Measurements from ENCODE around the gene OR2T10.
A peak's percentile ranks its signal among the peaks of the same experiment; 100 is the strongest.
"Not testable (repeated sequence)": the region's sequence is repeated elsewhere in the genome, so short reads cannot be mapped to it uniquely, and the experiment has no call there.

Gene OR2T10

DNA sequence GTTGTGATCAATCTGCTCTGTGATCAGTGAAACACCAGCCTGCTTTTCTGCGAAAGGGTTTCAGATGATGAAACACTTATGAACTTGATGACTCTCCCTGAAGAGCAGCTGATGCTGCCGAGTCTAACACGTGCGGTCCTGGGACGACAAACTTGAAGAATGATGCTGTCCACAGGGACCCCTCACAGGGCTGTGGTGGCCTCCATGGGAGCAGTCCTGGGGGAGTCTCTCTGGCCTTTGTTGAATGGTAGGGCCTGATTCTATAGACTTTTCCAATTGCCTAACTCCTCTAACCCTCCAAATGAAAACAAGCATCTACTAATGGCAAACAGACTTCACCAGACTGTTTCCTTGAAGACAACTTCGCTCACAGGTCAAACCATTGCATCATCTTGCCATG is at the start of gene OR2T10:
Gene OR2T10, minus strand, starts transcription at position 112 of the 400 bp plus-strand sequence. CDS start 3,932 bp downstream, outside the sequence.
- DNase-seq = no peak

DNA sequence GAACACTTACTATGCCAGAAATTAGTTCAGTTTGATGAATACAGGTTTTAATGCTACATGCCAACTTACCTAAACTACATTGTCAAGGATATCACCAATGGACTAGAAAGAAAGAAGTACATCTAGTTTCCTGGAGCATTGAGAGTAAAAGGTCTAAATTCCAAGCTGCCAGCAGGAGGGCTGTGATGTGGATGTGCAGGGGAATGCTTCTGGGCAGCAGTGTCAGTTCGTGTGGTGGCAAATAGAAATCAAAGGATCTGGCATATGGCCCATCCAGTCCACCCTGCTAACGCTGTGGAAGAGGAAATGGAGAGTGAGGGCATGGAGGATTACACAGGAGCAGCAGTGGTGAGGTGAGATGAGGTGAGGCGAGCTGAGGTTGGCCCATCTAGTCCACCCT is 47.7 kb upstream of the OR2T10 start, which contains the start of gene OR2T35:
Gene OR2T35, minus strand, starts transcription at position 101 of the 400 bp plus-strand sequence. CDS start 6,020 bp downstream, outside the sequence.
- not testable (repeated sequence) for DNase-seq

GRCh38 chr1:248642971-248643651 is 45.6 kb upstream of the OR2T10 start:
- DNase-seq = not testable (repeated sequence)

GRCh38 chr1:248641583-248641982 is 44.1 kb upstream of the OR2T10 start:
- DNase-seq = not testable (repeated sequence)

- not testable (repeated sequence) for DNase-seq
These were observed 43.4 kb upstream of the OR2T10 start for GRCh38 chr1:248640906-248641305.

DNA sequence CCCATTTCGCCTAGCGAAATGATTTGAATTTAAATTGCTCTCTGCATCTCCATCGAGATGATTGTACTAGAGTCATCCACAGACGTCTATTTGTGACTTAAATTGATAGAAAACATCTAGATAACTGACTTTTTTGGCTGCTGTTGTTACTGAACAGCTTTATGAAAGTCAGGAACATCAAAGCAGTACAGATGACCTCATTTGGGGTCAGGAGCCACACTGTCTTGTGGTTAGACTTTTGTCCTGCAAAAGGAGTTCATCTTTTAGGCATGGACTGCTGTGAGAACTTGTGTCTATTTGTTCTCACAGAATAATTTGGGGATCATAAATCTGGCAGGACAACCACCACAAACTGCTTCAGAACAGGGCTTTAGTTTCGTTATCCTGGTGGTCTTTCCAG is 42.2 kb upstream of the OR2T10 start:
- DNase-seq = not testable (repeated sequence)

DNA sequence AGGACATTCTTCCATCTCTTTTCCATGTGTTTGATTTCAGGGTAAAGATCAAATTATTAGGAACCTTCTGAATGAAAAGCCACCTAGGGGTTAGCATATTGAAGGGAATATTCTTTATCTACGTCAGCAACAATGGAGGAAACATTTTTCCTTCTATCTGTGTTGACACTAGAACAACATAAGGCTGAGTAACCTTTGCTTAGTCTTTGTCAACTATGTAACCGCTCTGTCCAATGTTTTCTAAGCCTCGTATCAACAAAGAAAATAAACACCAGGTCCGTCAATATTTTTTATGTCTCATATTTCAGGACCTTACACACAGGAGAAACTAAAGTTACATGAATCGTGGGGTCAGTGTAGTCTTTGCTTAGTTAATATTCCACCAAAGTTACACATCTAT is 39.1 kb upstream of the OR2T10 start:
- DNase-seq = not testable (repeated sequence)

- DNase-seq = not testable (repeated sequence)
These were observed 37.5 kb upstream of the OR2T10 start, which contains the start of gene OR2T11 for GRCh38 chr1:248634991-248635390. OR2T11 (minus strand) TSS chr1:248635091; CDS start chr1:248627128, 7,963 bp downstream.

GRCh38 chr1:248631354-248632008 is 34.0 kb upstream of the OR2T10 start:
- no peak for DNase-seq

GRCh38 chr1:248630551-248630950 is 33.1 kb upstream of the OR2T10 start:
- no peak for DNase-seq

GRCh38 chr1:248627971-248628844 is 30.7 kb upstream of the OR2T10 start:
- no peak for DNase-seq

GRCh38 chr1:248625971-248626370 is 28.5 kb upstream of the OR2T10 start:
- DNase-seq = no peak

- DNase-seq = no peak
These were observed 27.7 kb upstream of the OR2T10 start for GRCh38 chr1:248625166-248625565.

DNA sequence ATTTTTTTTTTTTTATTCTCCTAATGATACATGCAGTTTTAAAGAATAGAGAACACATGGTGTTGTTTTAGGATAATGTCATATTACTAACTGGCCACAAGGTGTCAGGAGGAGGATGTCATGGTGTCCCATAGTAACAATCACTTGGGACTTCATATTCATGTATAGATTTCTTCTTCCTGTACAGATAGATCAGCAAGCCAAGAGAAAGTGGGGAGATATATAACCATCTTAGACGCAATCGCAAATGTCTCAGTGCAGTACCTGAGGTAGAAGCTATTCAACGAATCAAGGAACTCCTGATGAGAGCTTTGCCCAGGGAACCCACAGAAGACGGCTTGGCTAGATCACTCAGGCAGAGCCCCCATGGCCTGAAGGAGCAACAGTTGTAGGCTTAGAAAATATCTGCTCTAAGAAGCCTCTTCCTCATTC is 25.1 kb upstream of the OR2T10 start:
- DNase-seq = peak; percentile 24

GRCh38 chr1:248621770-248622169 is 24.3 kb upstream of the OR2T10 start:
- DNase-seq = no peak

- DNase-seq = peak; percentile 49
These were observed 21.4 kb upstream of the OR2T10 start for GRCh38 chr1:248618878-248619277.

DNA sequence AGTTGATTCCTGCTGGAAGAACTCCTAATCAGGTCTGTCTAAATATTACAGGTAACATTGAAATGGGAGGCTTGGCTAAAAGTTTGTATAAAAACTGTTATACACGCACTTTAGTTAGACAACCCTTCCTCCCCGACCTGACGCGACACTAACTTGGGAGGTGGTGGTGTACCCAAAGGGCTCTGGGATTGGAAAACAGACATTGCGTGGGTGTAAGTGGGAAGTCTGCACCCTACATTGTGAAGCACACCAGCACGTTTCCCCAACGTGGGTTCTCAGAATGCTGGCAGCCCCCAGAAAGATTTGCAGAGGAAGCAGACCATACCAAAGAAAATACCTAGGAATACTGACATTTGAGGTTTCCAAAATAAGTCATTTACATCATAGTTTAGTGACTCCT is 20.6 kb upstream of the OR2T10 start:
- no peak for DNase-seq

- DNase-seq = no peak
These were observed 16.2 kb upstream of the OR2T10 start for GRCh38 chr1:248613742-248614141.

GRCh38 chr1:248611883-248612414 is 14.4 kb upstream of the OR2T10 start:
- peak; percentile 7 for DNase-seq

GRCh38 chr1:248610301-248610700 is 12.8 kb upstream of the OR2T10 start:
- DNase-seq = no peak

DNA sequence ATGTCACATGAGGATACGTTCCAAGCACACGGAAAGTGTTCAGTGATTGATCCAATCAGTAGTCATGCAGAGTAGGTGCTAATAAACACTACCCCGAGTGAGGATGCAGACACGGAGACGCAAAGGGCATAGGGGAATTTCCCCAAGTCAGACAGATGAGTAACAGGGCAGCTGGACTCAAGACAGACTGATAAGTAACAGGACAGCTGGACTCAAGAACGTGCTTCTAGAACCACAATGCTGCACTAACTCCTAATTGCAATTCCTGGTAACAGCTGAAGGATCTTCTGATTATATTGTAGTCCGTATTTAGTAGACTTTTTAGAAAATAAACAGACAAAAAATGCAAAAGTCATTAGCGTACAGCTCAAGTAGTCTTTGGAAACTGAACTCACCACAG is 1.9 kb upstream of the OR2T10 start:
- no peak for DNase-seq

DNA sequence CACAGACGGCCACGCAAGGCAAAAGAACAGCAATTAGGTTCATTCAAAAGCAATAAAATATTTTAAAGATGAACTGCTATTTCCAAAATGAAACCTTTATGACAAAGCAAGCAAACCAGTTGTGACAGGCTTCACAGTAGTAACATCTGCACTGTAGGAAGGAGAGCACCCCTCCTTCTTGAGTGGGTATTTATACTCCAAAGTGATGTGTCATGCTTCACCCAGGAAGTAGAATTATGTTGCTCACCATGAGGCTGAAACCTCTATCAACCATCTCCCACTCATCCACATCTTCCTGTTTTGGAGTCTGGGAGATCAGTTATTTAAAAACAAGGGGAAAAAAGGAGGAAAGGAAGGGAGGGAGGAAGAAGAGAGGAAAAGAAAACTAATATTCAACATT is 885 bp downstream of the OR2T10 start:
- no peak for DNase-seq

DNA sequence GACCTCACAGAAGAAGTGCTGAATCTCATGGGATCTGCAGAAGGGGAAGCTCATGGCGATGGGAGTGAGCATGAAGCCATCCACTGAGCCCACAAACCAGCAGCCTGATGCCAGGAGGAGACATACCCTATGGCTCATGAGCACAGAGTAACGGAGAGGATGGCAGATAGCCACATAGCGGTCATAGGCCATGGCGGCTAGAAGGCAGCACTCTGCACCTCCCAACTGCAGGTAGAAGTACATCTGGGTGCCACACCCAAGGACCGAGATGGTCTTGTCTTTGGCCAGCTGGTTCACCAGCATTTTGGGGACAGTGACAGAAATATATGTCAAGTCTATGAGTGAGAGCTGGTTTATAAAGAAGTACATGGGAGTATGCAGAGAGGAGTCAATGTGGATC is 4.3 kb downstream of the OR2T10 start:
- DNase-seq = no peak
